HG03025 (cell line): ENCODE measurements around the gene DIP2C.
"Not testable (repeated sequence)": the region's sequence is repeated elsewhere in the genome, so short reads cannot be mapped to it uniquely, and the experiment has no call there.

ENCODE experiments used
- ATAC-seq: cut with Tn5 transposase; IDR thresholded peaks from one replicate; pipeline ENCODE4 v1.9.1; 2021; ENCODE audit warnings: mild to moderate bottlenecking, moderate library complexity; ENCODE audit not compliant: unreplicated experiment, low FRiP score

Gene DIP2C

GRCh38 chr10:306675-307185 is 382.7 kb downstream of the DIP2C start:
- ATAC-seq, result no peak

DNA sequence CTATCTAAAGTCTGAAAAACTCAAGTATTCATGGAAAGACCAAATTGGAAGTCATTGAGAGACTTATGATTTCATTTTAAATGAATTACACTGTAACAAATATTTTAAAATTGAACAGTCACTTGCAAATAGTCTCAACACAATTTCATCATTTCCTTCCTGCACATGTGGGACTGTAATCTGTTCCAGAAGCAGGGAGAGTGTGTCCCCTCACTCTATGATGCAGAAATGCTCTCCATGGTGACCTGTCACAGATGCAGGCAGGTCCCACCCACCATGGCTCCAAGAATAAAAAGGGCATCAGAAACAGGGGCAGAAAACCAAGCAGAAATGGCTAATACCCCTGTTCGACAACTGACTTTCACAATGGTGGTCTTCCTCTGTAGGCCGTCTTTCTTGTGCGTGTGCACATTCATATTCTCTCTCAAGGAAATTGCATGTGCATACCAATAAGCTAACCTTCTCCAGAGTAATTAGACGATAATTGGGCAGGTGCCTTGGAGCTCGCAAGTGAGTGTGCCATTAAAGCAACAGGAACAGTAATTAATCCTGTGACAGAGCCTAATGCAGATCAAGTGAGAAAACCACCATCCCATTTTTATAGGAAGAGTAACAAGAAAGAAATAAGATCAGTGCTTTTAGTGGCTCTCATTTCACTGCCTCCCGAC is 383.3 kb downstream of the DIP2C start:
- no peak for ATAC-seq

DNA sequence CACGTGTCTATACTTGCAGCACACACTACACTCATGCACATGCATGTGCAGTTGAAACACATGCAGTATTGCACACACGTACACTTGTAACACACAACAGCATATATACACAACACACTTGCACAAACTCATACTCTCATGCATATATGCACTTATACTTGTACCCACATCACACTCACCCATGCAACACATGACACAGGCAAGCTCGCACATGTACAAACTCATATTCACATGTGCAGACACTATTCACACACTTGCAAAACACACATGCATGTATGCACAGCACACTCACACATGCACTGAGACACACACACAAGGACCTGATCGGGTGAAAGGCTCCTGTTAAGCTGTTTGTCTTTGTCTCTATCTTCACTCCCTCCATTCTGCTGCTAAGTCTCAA is 384.4 kb downstream of the DIP2C start:
- ATAC-seq, result no peak

- no peak for ATAC-seq
These were observed 387.9 kb downstream of the DIP2C start for GRCh38 chr10:301536-301935.

DNA sequence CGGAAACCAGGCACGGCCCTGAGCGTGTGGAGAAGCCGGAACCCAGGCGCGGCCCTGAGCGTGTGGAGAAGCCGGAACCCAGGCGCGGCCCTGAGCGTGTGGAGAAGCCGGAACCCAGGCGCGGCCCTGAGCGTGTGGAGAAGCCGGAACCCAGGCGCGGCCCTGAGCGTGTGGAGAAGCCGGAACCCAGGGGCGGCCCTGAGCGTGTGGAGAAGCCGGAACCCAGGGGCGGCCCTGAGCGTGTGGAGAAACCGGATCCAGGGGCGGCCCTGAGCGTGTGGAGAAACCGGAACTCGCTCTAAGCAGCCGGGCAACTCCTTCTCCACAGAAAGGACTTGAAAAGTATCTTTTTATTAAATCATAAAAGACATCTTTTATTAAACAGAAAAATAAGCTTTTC is 388.9 kb downstream of the DIP2C start:
- ATAC-seq, result not testable (repeated sequence)

GRCh38 chr10:299969-300368 is 389.5 kb downstream of the DIP2C start:
- peak; percentile 63 for ATAC-seq

GRCh38 chr10:299512-299911 is 390.0 kb downstream of the DIP2C start:
- ATAC-seq, result peak; percentile 43

GRCh38 chr10:298033-298432 is 391.4 kb downstream of the DIP2C start:
- ATAC-seq, result no peak

DNA sequence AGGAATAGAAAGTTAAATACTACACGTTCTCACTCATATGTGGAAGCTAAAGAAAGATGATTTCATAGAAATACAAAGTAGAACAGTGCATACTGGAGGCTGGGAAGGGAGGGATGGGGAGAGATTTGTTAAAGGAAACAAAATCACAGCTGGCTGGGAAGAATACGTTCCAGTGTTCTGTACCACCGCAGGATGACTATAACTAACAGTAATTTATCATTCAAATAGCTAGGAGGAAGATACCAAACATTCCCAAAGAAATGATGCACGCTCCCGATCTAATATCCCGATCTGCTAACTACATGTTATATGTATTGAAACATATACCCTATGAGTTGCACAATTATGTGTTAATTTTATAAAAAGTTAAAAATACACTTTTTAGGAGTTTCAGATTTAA is 391.9 kb downstream of the DIP2C start:
- no peak for ATAC-seq

GRCh38 chr10:293636-294035 is 395.8 kb downstream of the DIP2C start:
- no peak for ATAC-seq

DNA sequence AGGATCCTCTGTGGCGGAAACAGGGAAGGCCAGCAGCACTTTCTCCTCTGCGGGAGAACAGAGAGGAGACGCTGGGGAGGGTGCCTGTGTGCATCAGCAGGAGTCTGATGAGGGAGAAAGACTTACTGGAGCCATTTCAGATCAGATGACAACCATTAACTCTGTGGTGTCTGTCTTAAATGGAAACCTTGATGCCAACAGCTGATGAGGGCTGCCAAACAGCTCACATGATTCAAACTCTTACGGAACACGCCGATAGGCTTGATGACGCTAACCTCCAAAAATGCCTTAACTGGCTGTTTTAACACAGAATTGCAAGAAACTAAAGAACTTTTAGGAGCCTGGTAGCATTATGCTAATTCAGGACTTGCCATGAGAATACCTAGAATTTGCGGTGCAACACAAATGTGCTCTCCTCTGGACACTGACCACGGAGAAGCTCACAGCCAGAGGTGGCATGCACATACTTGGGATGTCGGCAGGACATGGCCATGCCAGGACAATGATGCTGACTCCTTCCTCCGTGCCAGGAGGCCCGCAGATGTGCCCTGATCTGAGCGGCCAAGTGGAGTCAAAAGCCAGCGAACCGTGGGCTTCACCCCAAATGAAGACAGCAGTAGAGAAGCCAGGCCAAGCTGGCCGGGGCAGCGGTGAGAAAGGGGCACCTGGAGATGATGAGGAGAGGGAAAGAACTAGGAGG is 399.3 kb downstream of the DIP2C start:
- no peak for ATAC-seq

DNA sequence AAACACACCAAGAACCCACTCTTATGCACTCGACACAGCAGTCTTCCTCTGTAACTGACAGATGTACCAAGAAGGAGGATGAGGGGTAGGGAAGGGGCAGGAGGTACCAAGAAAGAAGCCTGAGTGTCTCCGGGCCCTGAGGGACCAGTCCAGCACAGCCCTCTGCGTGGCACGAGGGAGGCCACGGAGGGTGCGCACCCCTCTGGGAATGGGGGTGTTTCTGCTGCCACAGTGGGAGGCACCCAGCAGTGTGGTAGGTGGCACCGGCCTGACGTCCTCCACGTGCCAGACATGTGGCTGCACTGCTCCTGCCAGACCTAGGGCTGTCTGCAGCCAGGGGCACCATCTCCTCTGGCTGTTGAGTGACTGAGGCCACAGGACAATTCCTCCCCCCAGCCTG is 399.9 kb downstream of the DIP2C start:
- ATAC-seq, result no peak

DNA sequence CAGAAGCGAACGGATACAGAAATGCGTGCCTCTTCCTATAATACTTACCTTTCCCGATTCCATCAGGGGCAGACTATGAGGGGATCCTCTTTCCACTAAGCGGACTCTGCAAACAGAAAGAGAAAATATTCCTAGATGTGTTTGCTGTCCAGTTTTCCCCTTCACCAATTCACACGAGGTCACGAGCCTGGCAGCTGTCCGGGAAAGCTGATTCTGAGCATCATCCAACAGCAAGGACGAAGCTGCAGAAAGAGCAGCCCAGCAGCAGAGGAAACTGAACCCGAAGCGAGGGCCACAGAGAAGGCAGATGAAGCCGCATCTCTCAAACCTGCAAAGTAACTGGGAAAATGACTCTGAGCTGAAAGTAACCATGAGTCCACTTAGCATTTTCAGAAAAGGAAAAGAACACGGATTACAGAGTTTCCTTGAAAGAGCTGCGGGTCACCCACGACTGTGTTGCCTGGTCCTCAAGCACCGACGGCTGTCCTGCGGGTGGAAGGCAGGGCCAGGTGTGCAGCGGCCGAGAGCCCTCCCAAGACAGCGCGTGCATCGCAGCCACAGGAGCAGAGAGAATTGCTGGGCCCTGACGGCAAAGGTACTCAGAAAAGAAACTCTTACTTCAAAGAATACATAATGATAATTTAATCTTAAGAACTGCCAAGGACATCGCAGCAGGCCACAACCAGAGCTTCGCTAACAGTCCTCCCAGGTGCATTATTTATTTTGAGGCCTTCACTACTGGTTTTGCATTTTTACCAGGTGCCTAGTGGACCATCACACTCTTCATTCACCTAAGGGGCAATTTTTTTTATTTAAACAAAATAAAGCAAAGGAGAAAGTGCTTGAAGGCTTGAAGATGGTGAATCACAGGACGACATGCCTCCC is 400.9 kb downstream of the DIP2C start:
- no peak for ATAC-seq

DNA sequence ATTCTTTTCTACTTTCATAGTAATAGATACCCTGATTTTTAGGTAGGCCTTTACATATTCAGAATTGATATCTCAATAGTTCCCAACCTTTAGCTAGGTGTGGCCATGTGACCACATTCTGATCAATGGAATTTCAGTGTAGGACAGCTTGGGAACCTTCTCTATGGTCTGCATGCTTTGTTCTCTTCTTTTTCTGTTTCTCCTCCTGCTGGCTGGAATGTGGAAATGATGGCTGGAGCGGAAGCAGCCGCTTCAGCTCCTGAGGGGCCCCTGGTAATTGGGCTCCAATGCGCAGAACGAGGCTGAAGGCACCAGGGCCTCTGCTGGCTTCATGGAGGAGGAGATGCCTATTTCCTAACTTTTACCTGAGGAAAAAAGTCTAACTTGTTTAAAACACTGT is 401.7 kb downstream of the DIP2C start:
- no peak for ATAC-seq

DNA sequence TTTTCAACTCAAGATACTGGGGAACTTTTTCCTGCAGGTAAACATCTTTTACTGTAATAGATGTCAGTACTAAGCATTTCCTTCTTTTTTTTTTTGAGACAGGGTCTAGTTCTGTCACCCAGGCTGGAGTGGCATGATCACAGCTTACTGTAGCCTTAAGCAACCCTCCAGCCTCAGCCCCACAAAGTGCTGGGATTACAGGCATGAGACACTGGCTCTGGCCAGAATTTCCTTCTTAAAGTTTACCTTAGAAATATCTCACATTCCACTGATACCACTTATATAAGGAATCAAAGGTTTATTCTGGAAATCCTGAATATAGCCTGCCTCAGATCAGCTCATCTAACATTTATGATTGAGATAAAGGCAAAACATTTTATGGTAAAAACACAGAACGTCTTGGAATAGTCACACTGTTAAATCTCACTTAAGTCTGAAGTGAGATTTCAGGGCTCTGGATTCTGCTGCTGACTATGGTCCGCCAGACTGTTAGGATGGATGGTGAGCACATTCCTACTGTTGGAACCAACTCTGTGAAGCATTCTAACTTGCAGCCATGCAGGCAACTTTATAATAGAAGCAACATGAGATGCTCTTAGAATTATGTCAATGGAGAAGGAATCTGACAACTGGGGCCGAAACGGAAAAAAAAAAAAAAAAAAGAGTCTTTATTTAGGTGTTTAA is 402.3 kb downstream of the DIP2C start:
- ATAC-seq, result no peak

GRCh38 chr10:285216-285615 is 404.3 kb downstream of the DIP2C start:
- ATAC-seq, result no peak

GRCh38 chr10:283916-284356 is 405.5 kb downstream of the DIP2C start:
- peak; percentile 75 for ATAC-seq

GRCh38 chr10:283140-283479 is 406.4 kb downstream of the DIP2C start:
- ATAC-seq, result no peak

DNA sequence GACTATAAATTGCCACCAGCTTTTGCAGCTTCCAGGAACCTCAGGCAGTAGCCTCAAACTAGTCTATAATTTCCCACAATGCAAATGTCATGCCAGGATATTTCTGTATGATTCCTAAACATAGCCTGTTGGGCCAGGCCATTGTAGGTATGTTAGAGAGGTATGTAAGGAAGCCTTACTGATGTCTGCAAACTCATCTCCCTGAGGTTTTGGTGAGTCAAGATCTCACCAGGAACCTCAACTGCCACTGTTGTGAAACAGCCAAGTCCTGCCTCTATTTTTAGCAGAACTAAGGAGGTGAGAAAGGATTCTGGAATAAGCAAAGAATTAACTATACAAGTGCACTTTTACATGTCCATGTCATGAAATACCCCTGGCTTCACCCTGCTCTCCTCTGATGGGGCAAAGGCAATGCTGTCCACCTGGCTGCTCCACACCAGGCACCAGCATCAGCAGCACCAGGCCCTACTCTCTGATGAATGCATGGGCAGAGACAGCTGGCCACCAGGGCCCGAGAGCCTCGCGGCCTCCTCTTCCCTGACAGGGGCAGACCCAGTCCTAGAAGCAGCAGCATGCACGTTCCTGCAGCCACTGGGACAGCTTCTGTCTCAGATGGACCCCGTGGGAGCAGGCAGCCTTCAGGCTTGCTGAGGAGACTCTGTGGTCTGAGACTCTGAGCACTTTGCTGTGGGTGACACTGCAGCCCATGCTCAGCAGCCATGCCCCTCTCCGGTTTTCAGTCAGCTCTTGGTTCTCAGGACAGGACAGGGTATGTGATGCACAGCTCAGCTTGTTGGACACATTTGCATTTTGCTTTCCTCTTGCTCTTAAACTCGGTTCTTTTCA is 407.0 kb downstream of the DIP2C start:
- no peak for ATAC-seq

- no peak for ATAC-seq
These were observed 409.8 kb downstream of the DIP2C start for GRCh38 chr10:279655-280054.
